Measurements from ENCODE around the gene TCOF1. TPM values are rescaled to one million over a fixed set of nuclear protein-coding genes. Genes with fewer than 3 reads are reported as not detected.

TCOF1 gene
- total RNA-seq, 4 donors from 2014 or later = 27.4 to 46.0 (median 36.3) TPM

GRCh38 chr5:150363185-150363584 is 5.7 kb downstream of the TCOF1 start:
- H3K27ac ChIP-seq (replicated peaks in 1 of 4) = no peak overlapping the region
- DNase-seq (ENCODE audit: extremely low spot score) = no peak
- no peak overlapping the region for H3K4me3 ChIP-seq
- intact Hi-C loops (cut with DNase I) = no loop called here
- peaks cover 46 to 83% (median 74%) of the 10 kb centered on the region in 4 donors for H3K36me3 ChIP-seq
- no peaks in the 10 kb centered on the region for H3K9me3 ChIP-seq
- H3K27me3 ChIP-seq = peaks cover 0 to 1% (median 0%) of the 10 kb centered on the region in 4 donors
- WGBS = 100% methylated on average over 1 of the region's 2 CpGs
- peaks cover 9 to 16% (median 12%) of the 10 kb centered on the region in 4 donors for H3K4me1 ChIP-seq
- TF ChIP-seq EP300 (IDR thresholded peaks at IDR 0.05) (no peak), CTCF (IDR thresholded peaks at IDR 0.05) (no peak), POLR2AphosphoS5 (IDR thresholded peaks at IDR 0.05) (no peak), POLR2A (IDR thresholded peaks at IDR 0.05; ENCODE audit: low read depth) (no peak)

GRCh38 chr5:150364004-150364403 is 6.5 kb downstream of the TCOF1 start:
- Histone ChIP-seq H3K36me3 (peaks cover 54 to 90% (median 83%) of the 10 kb centered on the region in 4 donors), H3K27ac (replicated peaks in 1 of 4) (no peak overlapping the region), H3K4me1 (peaks cover under 1 to 8% (median 4%) of the 10 kb centered on the region in 4 donors), H3K4me3 (no peak overlapping the region), H3K27me3 (no peaks in the 10 kb centered on the region), H3K9me3 (no peaks in the 10 kb centered on the region)
- intact Hi-C loops (cut with DNase I) = loop anchor here (2.0 kb wide), 1 partner anchor 55 kb away; no protein-coding TSS in a partner anchor
- no peak for DNase-seq (ENCODE audit: extremely low spot score)
- WGBS = 92% methylated on average over 9 of the region's 9 CpGs
- TF ChIP-seq POLR2AphosphoS5 (IDR thresholded peaks at IDR 0.05) (no peak), POLR2A (IDR thresholded peaks at IDR 0.05; ENCODE audit: low read depth) (no peak), CTCF (IDR thresholded peaks at IDR 0.05) (no peak), EP300 (IDR thresholded peaks at IDR 0.05) (no peak)

GRCh38 chr5:150368526-150368925 is 11.0 kb downstream of the TCOF1 start:
- no peaks in the 10 kb centered on the region for H3K4me1 ChIP-seq
- peaks cover 76 to 97% (median 96%) of the 10 kb centered on the region in 4 donors for H3K36me3 ChIP-seq
- WGBS = 85% methylated on average over 4 of the region's 4 CpGs
- intact Hi-C loops (cut with DNase I) = no loop called here
- no peaks in the 10 kb centered on the region for H3K27me3 ChIP-seq
- H3K9me3 ChIP-seq = no peaks in the 10 kb centered on the region
- no peak overlapping the region for H3K27ac ChIP-seq (replicated peaks in 1 of 4)
- no peak overlapping the region for H3K4me3 ChIP-seq
- DNase-seq (ENCODE audit: extremely low spot score) = no peak
- TF ChIP-seq CTCF (IDR thresholded peaks at IDR 0.05) = no peak
- TF ChIP-seq EP300 (IDR thresholded peaks at IDR 0.05) = no peak
- TF ChIP-seq POLR2AphosphoS5 (IDR thresholded peaks at IDR 0.05) = no peak
- TF ChIP-seq POLR2A (IDR thresholded peaks at IDR 0.05; ENCODE audit: low read depth) = no peak

GRCh38 chr5:150372639-150373038 is 15.1 kb downstream of the TCOF1 start:
- H3K27me3 ChIP-seq = no peaks in the 10 kb centered on the region
- peaks cover 0 to 4% (median 0%) of the 10 kb centered on the region in 4 donors for H3K4me1 ChIP-seq
- TF ChIP-seq EP300 (IDR thresholded peaks at IDR 0.05) = no peak
- TF ChIP-seq CTCF (IDR thresholded peaks at IDR 0.05) = no peak
- no peak for TF ChIP-seq POLR2AphosphoS5 (IDR thresholded peaks at IDR 0.05)
- TF ChIP-seq POLR2A (IDR thresholded peaks at IDR 0.05; ENCODE audit: low read depth) = no peak
- WGBS = 91% methylated on average over 6 of the region's 6 CpGs
- no peak for DNase-seq (ENCODE audit: extremely low spot score)
- intact Hi-C loops (cut with DNase I) = no loop called here
- no peaks in the 10 kb centered on the region for H3K9me3 ChIP-seq
- no peak overlapping the region for H3K27ac ChIP-seq (replicated peaks in 1 of 4)
- H3K4me3 ChIP-seq = no peak overlapping the region
- peaks cover 80 to 100% (median 98%) of the 10 kb centered on the region in 4 donors for H3K36me3 ChIP-seq

- H3K27me3 ChIP-seq = no peaks in the 10 kb centered on the region
- no peak overlapping the region for H3K4me3 ChIP-seq
- TF ChIP-seq CTCF (IDR thresholded peaks at IDR 0.05) = no peak
- no peak for TF ChIP-seq POLR2A (IDR thresholded peaks at IDR 0.05; ENCODE audit: low read depth)
- TF ChIP-seq POLR2AphosphoS5 (IDR thresholded peaks at IDR 0.05) = no peak
- TF ChIP-seq EP300 (IDR thresholded peaks at IDR 0.05) = no peak
- no peak for DNase-seq (ENCODE audit: extremely low spot score)
- peaks cover 0 to 8% (median 3%) of the 10 kb centered on the region in 4 donors for H3K4me1 ChIP-seq
- intact Hi-C loops (cut with DNase I) = no loop called here
- WGBS = 88% methylated on average over 11 of the region's 11 CpGs
- H3K36me3 ChIP-seq = peaks cover 71 to 100% (median 98%) of the 10 kb centered on the region in 4 donors
- no peak overlapping the region for H3K27ac ChIP-seq (replicated peaks in 1 of 4)
- H3K9me3 ChIP-seq = no peaks in the 10 kb centered on the region
Measured at GRCh38 chr5:150374651-150375050, 17.2 kb downstream of the TCOF1 start.

Measured in esophagus muscularis mucosa (tissue), 4 donors.